ENCODE results near the gene CELA2A. TPM values are rescaled to one million over a fixed set of nuclear protein-coding genes. Genes with fewer than 3 reads are reported as not detected.

Gene CELA2A
- total and polyA plus RNA-seq, 8 donors: 360 to 20,184 (median 3,756) TPM

- Histone ChIP-seq H3K36me3 (no peaks in the 10 kb centered on the region), H3K9me3 (no peaks in the 10 kb centered on the region), H3K4me1 (peaks cover 4 to 13% (median 12%) of the 10 kb centered on the region in 3 donors), H3K27me3 (no peaks in the 10 kb centered on the region), H3K4me3 (peak overlapping the region in 3 of 4 donors; percentile 38 to 51 (median 46)), H3K27ac (peak overlapping the region; percentile 13 to 77 (median 66))
- FAIRE-seq (no peak), ATAC-seq (peak; percentile 1 to 21 (median 12)), DNase-seq (peak in 1 of 6 donors; percentile 56)
- WGBS, 2 donors: 44 to 47% methylated on average over 6 of the region's 6 CpGs
- intact Hi-C loops (cut with DNase I): no loop called here
- TF ChIP-seq CTCF (IDR thresholded peaks at IDR 0.05): no peak
These were observed 15.3 kb upstream of the CELA2A start for GRCh38 chr1:15441247-15441646.

GRCh38 chr1:15442119-15442518 lies 14.4 kb upstream of the CELA2A start:
- no peaks in the 10 kb centered on the region for H3K9me3 ChIP-seq
- no peak for FAIRE-seq
- no peaks in the 10 kb centered on the region for H3K36me3 ChIP-seq
- peak overlapping the region in 3 of 4 donors; percentile 19 to 51 (median 46) for H3K4me3 ChIP-seq
- no peak for ATAC-seq
- 45 to 48% methylated on average over 8 of the region's 8 CpGs for WGBS, 2 donors
- TF ChIP-seq CTCF (IDR thresholded peaks at IDR 0.05): no peak
- DNase-seq: peak in 1 of 6 donors; percentile 71
- no peaks in the 10 kb centered on the region for H3K27me3 ChIP-seq
- H3K27ac ChIP-seq: peak overlapping the region in 2 of 4 donors; percentile 50
- intact Hi-C loops (cut with DNase I): no loop called here
- peaks cover 2 to 12% (median 5%) of the 10 kb centered on the region in 3 donors for H3K4me1 ChIP-seq

- Histone ChIP-seq H3K27ac (peak overlapping the region in 2 of 4 donors; percentile 50), H3K4me1 (peaks cover 0 to 7% (median 0%) of the 10 kb centered on the region in 3 donors), H3K36me3 (no peaks in the 10 kb centered on the region), H3K27me3 (no peaks in the 10 kb centered on the region), H3K9me3 (no peaks in the 10 kb centered on the region), H3K4me3 (peak overlapping the region in 3 of 4 donors; percentile 19 to 51 (median 46))
- FAIRE-seq: no peak
- no peak for TF ChIP-seq CTCF (IDR thresholded peaks at IDR 0.05)
- intact Hi-C loops (cut with DNase I): no loop called here
- no peak for DNase-seq
- whole genome bisulfite sequencing, 2 donors: 45 to 51% methylated on average over 5 of the region's 5 CpGs
- no peak for ATAC-seq
These were observed 13.8 kb upstream of the CELA2A start for GRCh38 chr1:15442759-15443158.

GRCh38 chr1:15443281-15443680 lies 13.3 kb upstream of the CELA2A start:
- TF ChIP-seq CTCF (IDR thresholded peaks at IDR 0.05): no peak
- H3K27ac ChIP-seq: peak overlapping the region in 1 of 4 donors; percentile 50
- DNase-seq (peak in 1 of 6 donors; percentile 69), FAIRE-seq (no peak), ATAC-seq (no peak)
- H3K4me3 ChIP-seq: no peak overlapping the region
- H3K9me3 ChIP-seq: no peaks in the 10 kb centered on the region
- H3K4me1 ChIP-seq: peaks cover 0 to 4% (median 0%) of the 10 kb centered on the region in 3 donors
- 42 to 50% methylated on average over 5 of the region's 5 CpGs for WGBS, 2 donors
- no peaks in the 10 kb centered on the region for H3K27me3 ChIP-seq
- intact Hi-C loops (cut with DNase I): no loop called here
- H3K36me3 ChIP-seq: no peaks in the 10 kb centered on the region

Measured in pancreas (tissue), 10 donors.